AG08396 (cell line): ENCODE measurements around the gene RAB18.
"Not testable (repeated sequence)": the region's sequence is repeated elsewhere in the genome, so short reads cannot be mapped to it uniquely, and the experiment has no call there.

Source experiments
- DNase-seq: peaks from one replicate; pipeline ENCODE4 v3.0.0; 2012; ENCODE audit warnings: low spot score, mixed read lengths

The RAB18 gene

GRCh38 chr10:27547047-27547446 lies 42.9 kb downstream of the RAB18 start:
- no peak for DNase-seq

GRCh38 chr10:27547482-27547881 lies 43.4 kb downstream of the RAB18 start:
- DNase-seq, result no peak

GRCh38 chr10:27550823-27551222 lies 46.7 kb downstream of the RAB18 start:
- DNase-seq, result no peak

- peak; percentile 54 for DNase-seq
Observed at GRCh38 chr10:27558612-27559020, 54.5 kb downstream of the RAB18 start.

DNA sequence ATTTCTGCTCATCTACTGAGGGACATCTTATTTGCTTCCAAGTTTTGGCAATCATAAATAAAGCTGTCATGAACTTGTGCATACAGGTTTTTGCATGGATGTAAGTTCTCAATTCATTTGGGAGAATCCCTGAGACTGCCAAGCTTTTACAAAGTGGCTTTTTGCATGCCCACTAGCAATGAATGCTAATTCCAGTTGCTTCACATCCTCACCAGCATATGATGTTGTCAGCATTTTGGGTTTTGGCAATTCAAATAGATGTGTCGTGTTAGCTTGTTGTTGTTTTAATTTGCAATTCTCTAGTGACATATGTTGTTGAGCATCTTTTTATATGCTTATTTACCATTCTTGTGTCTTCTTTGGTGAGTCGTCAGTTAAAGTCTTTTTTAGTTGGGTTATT lies 57.2 kb downstream of the RAB18 start:
- no peak for DNase-seq

DNA sequence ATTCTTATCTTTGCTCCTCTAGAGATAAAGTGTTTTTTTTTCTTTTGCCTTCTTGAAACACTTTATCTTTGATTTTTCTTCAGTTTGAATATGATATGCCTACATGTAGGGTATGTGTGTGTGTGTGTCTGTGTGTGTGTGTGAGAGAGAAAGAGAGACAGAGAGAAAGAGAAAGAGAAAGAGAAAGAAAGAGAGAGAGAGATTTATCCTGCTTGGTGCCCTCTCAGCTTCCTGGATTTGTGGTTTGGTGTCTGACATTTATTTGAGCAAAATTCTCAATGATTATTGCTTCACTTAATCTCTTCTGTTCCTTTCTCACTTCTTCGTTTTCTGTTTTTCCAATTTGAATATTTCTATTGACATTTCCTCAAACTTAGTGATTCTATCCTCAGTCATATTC lies 60.3 kb downstream of the RAB18 start:
- DNase-seq, result no peak

GRCh38 chr10:27564880-27565279 lies 60.8 kb downstream of the RAB18 start:
- no peak for DNase-seq

GRCh38 chr10:27568196-27569175 lies 64.4 kb downstream of the RAB18 start:
- no peak for DNase-seq

- DNase-seq, result no peak
Observed at GRCh38 chr10:27569946-27570345, 65.8 kb downstream of the RAB18 start.

DNA sequence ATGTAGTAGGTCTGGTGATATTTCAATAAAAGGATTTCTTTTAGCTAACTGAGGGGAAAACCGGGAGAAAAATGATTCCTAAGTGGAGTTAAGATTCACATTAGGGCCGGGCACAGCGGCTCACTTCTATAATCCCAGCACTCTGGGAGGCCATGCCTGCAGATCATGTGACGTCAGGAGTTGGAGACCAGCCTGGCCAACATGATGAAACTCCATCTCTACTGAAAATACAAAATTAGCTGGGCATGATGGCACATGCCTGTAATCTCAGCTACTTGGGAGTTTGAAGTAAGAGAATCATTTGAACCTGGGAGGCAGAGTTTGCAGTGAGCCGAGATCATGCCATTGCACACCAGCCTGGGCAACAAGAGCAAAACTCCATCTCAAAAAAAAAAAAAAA lies 72.9 kb downstream of the RAB18 start:
- DNase-seq, result not testable (repeated sequence)

DNA sequence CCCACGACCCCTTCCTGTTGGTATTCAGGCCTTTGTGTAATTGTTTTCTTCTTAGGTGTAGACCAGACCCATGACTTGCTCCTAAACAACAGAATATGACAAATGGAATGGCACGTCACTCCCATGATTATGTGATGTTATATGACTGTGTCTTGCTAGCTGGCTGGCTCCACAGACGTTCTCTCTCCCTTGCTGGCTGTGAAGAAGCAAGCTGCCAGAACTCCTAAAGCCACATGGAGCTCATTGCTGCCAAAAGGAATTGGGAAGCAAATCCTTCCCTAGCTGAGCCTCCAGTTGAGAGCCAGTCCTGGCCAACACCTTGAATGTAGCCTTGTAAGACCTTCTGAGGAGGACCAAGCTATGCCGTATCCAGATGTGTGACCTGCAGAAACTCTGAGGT lies 74.2 kb downstream of the RAB18 start:
- DNase-seq, result no peak

DNA sequence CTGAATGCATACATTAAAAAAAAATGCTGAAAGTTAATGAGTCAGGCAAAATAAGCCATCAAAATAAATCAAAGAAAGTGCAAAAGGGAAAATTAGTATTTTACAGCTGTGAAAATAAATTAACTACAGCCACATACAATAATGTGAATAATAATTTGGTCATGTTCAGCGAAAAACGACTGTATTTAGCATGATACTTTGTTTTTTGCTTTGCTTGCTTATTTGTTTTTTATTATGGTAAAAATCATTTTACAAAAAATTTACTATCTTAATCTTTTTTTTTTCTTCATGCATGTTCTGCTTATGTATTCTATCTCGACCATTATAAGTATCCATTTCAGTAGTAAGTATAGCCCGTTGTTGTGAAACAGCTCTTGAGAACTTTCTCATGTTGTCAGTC lies 77.1 kb downstream of the RAB18 start:
- no peak for DNase-seq

DNA sequence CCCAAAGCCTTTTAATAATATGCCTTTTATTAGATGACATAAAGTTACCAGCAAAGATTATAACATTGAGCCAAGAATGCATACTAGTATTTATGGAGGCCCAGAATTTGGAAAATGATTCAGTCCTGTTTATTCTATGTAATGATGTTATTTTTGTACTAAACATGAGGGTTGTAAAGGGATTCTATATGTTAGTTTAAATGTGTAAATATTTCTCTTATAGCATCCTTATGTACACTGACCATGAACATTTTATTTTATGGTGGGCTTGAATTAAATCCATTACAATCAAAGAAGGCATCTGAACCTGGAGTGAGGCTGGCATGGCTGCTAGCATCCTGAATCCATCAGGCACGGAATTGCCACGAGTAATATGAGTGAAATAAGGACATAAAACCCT lies 80.2 kb downstream of the RAB18 start:
- no peak for DNase-seq
